Measurements from ENCODE around the gene AGGF1.

DNA sequence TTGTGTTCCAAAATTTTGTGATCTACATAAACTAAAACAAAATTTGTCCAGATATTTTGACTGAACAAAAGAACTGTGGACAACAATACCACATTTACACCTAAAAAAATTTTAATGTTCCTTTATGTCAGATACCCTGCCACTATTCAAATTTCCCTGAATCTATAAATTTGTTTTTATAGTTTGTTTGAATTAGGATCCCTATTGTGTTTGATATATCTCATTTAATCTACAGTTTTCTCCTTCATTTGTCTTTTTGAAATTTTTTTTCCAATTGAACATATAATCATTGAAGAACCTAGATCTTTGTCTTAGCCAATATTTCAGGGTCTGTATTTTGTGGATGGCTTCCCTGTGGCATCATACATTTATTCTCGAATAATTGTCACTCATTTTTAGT, 5.7 kb downstream of the AGGF1 start:
- TF ChIP-seq EZH2 (IDR thresholded peaks at IDR 0.05; ENCODE audit: low read depth): no peak
- TF ChIP-seq, protein P1, sequence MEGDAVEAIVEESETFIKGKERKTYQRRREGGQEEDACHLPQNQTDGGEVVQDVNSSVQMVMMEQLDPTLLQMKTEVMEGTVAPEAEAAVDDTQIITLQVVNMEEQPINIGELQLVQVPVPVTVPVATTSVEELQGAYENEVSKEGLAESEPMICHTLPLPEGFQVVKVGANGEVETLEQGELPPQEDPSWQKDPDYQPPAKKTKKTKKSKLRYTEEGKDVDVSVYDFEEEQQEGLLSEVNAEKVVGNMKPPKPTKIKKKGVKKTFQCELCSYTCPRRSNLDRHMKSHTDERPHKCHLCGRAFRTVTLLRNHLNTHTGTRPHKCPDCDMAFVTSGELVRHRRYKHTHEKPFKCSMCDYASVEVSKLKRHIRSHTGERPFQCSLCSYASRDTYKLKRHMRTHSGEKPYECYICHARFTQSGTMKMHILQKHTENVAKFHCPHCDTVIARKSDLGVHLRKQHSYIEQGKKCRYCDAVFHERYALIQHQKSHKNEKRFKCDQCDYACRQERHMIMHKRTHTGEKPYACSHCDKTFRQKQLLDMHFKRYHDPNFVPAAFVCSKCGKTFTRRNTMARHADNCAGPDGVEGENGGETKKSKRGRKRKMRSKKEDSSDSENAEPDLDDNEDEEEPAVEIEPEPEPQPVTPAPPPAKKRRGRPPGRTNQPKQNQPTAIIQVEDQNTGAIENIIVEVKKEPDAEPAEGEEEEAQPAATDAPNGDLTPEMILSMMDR (conservative IDR thresholded peaks at IDR 0.05): no peak

Data from PC-9 (cell line).